ENCODE measurements around the gene ACTR2. TPM values are rescaled to one million over a fixed set of nuclear protein-coding genes. Genes with fewer than 3 reads are reported as not detected.

Gene ACTR2
- total RNA-seq, 4 donors from 2014 or later: 34.4 to 43.9 (median 35.8) TPM

DNA sequence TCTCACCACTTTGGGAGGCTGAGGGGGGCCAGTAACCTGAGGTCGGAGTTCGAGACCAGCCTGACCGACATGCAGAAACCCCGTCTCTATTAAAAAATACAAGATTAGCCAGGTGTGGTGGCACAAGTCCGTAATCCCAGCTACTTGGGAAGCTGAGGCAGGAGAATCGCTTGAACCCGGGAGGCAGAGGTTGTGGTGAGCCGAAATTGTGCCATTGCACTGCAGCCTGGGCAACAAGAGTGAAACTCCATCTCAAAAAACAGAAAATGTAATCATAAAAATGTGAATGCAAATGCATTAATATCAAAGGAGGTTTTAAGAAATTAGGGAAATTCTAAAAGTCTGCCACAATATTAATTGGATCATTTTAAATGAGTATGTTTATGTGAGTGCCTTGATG lies 45.7 kb downstream of the ACTR2 start:
- H3K27me3 ChIP-seq: no peaks in the 10 kb centered on the region
- intact Hi-C loops (cut with DNase I; ENCODE audit: low total_unique reads): no loop called here
- H3K27ac ChIP-seq: no peak overlapping the region
- H3K4me1 ChIP-seq: peaks cover 4 to 12% of the 10 kb centered on the region in 2 donors
- DNase-seq (no peak), ATAC-seq (no peak)
- TF ChIP-seq POLR2A (IDR thresholded peaks at IDR 0.05): no peak
- TF ChIP-seq, protein P1, sequence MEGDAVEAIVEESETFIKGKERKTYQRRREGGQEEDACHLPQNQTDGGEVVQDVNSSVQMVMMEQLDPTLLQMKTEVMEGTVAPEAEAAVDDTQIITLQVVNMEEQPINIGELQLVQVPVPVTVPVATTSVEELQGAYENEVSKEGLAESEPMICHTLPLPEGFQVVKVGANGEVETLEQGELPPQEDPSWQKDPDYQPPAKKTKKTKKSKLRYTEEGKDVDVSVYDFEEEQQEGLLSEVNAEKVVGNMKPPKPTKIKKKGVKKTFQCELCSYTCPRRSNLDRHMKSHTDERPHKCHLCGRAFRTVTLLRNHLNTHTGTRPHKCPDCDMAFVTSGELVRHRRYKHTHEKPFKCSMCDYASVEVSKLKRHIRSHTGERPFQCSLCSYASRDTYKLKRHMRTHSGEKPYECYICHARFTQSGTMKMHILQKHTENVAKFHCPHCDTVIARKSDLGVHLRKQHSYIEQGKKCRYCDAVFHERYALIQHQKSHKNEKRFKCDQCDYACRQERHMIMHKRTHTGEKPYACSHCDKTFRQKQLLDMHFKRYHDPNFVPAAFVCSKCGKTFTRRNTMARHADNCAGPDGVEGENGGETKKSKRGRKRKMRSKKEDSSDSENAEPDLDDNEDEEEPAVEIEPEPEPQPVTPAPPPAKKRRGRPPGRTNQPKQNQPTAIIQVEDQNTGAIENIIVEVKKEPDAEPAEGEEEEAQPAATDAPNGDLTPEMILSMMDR (IDR thresholded peaks at IDR 0.05 in 4 of 5, conservative IDR thresholded peaks at IDR 0.05 in 1 of 5): no peak
- no peaks in the 10 kb centered on the region for H3K9me3 ChIP-seq
- peaks cover 0 to 32% of the 10 kb centered on the region in 2 donors for H3K36me3 ChIP-seq
- in situ Hi-C loops (cut with MboI; ENCODE audit: low sequenced_read_pairs in 4 of 4): loop anchor here in 3 of 4 donors (10.0 to 25.0 kb wide), 2 partner anchors 151 to 164 kb away; partner anchors contain the start of gene SPRED2 (in 2 of the 3)
- no peak overlapping the region for H3K4me3 ChIP-seq

DNA sequence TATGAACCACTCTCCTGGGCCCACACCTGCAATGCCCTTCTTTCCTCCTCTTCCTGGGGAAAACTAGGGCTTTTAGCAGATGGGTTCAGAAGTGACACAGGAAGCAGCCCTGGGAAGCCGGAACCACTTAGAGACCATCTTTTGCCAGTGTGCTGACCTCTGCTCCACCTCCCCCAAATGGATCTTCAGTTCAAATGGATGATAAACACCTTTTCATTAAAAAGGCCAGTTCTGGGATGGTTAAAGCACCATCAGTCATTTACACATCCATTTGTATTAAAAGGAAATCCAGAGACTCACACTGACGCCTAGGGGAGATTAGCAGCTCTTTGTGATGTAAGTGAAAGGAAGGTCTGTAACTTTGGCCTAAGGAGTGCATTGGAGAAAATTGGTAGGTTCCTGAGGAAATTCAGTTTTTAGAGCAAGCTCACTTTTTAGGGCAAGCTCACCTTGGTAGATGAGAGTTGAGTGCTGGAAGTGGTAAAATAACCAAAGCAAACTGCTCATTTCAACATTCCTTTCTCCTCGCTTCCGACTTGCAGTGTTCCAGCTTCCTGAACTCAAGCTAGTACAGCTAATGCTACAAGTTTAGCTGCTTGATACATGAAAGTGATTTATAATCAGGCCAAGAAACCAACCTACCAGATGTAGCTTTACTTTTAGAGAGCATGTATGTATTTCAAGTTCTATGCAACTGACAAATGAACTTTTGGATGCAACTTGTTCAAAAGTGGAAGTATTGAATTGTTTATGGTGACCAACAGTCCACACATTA lies 47.7 kb downstream of the ACTR2 start:
- Histone ChIP-seq H3K36me3 (peaks cover 0 to 25% of the 10 kb centered on the region in 2 donors), H3K27me3 (peaks cover 0 to 4% (median 3%) of the 10 kb centered on the region in 3 donors), H3K4me1 (peaks cover 0 to 17% of the 10 kb centered on the region in 2 donors), H3K4me3 (no peak overlapping the region), H3K9me3 (no peaks in the 10 kb centered on the region), H3K27ac (no peak overlapping the region)
- TF ChIP-seq POLR2A (IDR thresholded peaks at IDR 0.05): no peak
- TF ChIP-seq, protein P1 (IDR thresholded peaks at IDR 0.05 in 4 of 5, conservative IDR thresholded peaks at IDR 0.05 in 1 of 5): no peak
- in situ Hi-C loops (cut with MboI; ENCODE audit: low sequenced_read_pairs in 4 of 4): loop anchor here in 1 of 4 donors (10.0 kb wide), 1 partner anchor 149 kb away; no protein-coding TSS in a partner anchor
- ATAC-seq (no peak), DNase-seq (no peak)
- intact Hi-C loops (cut with DNase I; ENCODE audit: low total_unique reads): no loop called here

DNA sequence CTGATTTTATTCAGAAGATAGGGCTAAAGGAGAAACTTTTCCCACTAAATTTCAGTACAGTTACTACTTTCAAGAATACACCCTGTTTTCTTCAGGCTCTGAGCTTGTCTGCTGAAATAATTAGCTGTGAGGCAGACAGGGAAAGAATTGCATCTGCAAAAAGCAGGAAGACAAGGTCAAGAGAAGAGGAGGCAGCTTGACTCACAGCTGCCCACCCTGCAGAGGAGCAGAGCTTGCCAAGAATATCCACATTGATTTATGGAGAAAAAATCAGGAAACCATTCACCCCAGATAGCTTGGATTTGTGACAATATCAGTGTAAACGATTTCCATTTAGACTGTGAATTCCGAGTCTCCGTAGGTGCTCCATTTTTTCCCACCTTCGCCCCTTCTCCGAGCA lies 49.0 kb downstream of the ACTR2 start:
- Histone ChIP-seq H3K4me1 (peaks cover 0 to 17% of the 10 kb centered on the region in 2 donors), H3K9me3 (no peaks in the 10 kb centered on the region), H3K27ac (peak overlapping the region in 2 of 4 donors; percentile 12 to 30), H3K27me3 (peaks cover 0 to 4% (median 3%) of the 10 kb centered on the region in 3 donors), H3K4me3 (no peak overlapping the region), H3K36me3 (peaks cover 0 to 21% of the 10 kb centered on the region in 2 donors)
- intact Hi-C loops (cut with DNase I; ENCODE audit: low total_unique reads) (no loop called here), in situ Hi-C loops (cut with MboI; ENCODE audit: low sequenced_read_pairs in 4 of 4) (loop anchor here in 1 of 4 donors (10.0 kb wide), 1 partner anchor 148 kb away; no protein-coding TSS in a partner anchor)
- TF ChIP-seq, protein P1 (IDR thresholded peaks at IDR 0.05 in 4 of 5, conservative IDR thresholded peaks at IDR 0.05 in 1 of 5): no peak
- no peak for TF ChIP-seq POLR2A (IDR thresholded peaks at IDR 0.05)
- ATAC-seq (no peak), DNase-seq (no peak)

DNA sequence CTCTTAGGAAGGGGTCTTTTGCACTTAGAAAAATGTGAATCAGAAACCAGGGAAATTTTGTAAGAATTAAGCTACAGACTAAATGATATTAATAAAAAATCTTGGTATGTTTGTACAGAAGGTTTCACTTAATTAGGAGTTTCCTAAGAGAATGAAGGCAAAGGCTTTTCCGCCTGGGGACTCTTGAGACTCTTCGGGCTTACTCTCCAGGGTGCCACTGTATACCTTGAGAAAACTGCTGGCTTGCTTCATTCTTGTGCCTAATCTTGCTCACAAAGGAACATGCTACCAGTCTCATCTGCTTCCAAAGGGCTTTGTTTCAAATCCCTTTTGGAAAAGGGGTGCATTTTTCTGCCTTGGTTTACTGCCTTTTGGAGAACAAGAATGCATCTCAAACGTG lies 49.5 kb downstream of the ACTR2 start:
- Histone ChIP-seq H3K27me3 (peaks cover 0 to 4% (median 3%) of the 10 kb centered on the region in 3 donors), H3K27ac (peak overlapping the region in 2 of 4 donors; percentile 12 to 30), H3K4me3 (no peak overlapping the region), H3K9me3 (no peaks in the 10 kb centered on the region), H3K36me3 (peaks cover 0 to 15% of the 10 kb centered on the region in 2 donors), H3K4me1 (peaks cover 0 to 18% of the 10 kb centered on the region in 2 donors)
- ATAC-seq (no peak), DNase-seq (no peak)
- in situ Hi-C loops (cut with MboI; ENCODE audit: low sequenced_read_pairs in 4 of 4) (loop anchor here in 1 of 4 donors (10.0 kb wide), 1 partner anchor 148 kb away; no protein-coding TSS in a partner anchor), intact Hi-C loops (cut with DNase I; ENCODE audit: low total_unique reads) (no loop called here)
- TF ChIP-seq, protein P1 (IDR thresholded peaks at IDR 0.05 in 4 of 5, conservative IDR thresholded peaks at IDR 0.05 in 1 of 5): no peak
- TF ChIP-seq POLR2A (IDR thresholded peaks at IDR 0.05): no peak

Measured in gastrocnemius medialis (tissue), 4 donors.